Measurements from ENCODE around the gene PHLPP1.

Gene PHLPP1

GRCh38 chr18:62999921-63000320 lies 284.6 kb downstream of the PHLPP1 start:
- H3K27me3 ChIP-seq (ENCODE audit: control insufficient read depth, insufficient read depth, low read length), result no peaks in the 10 kb centered on the region; the same call in 1 of the 2 replicates
- H3K4me1 ChIP-seq (ENCODE audit: control insufficient read depth, insufficient read depth, low read length), result no peaks in the 10 kb centered on the region
- no peak for DNase-seq (ENCODE audit: low read depth, low spot score)
- H3K4me3 ChIP-seq (ENCODE audit: low read length), result no peak overlapping the region
- no CpG with 5 or more reads among the region's 6 CpGs for WGBS (ENCODE audit: insufficient coverage, insufficient read length)
- no peak overlapping the region for H3K27ac ChIP-seq (ENCODE audit: low read length)
- no peaks in the 10 kb centered on the region for H3K9me3 ChIP-seq (ENCODE audit: control insufficient read depth, insufficient read depth, low read length)
- no peaks in the 10 kb centered on the region for H3K36me3 ChIP-seq (ENCODE audit: control insufficient read depth, insufficient read depth, low read length)

- Histone ChIP-seq H3K27me3 (ENCODE audit: control insufficient read depth, insufficient read depth, low read length) (no peaks in the 10 kb centered on the region; the same call in 1 of the 2 replicates), H3K4me3 (ENCODE audit: low read length) (no peak overlapping the region), H3K4me1 (ENCODE audit: control insufficient read depth, insufficient read depth, low read length) (no peaks in the 10 kb centered on the region), H3K36me3 (ENCODE audit: control insufficient read depth, insufficient read depth, low read length) (no peaks in the 10 kb centered on the region), H3K27ac (ENCODE audit: low read length) (no peak overlapping the region), H3K9me3 (ENCODE audit: control insufficient read depth, insufficient read depth, low read length) (no peaks in the 10 kb centered on the region)
- WGBS (ENCODE audit: insufficient coverage, insufficient read length), result no CpG with 5 or more reads among the region's 8 CpGs
- DNase-seq (ENCODE audit: low read depth, low spot score), result no peak
These were observed 285.5 kb downstream of the PHLPP1 start for GRCh38 chr18:63000839-63001238.

GRCh38 chr18:63001861-63002260 lies 286.5 kb downstream of the PHLPP1 start:
- no CpG with 5 or more reads among the region's 5 CpGs for WGBS (ENCODE audit: insufficient coverage, insufficient read length)
- H3K36me3 ChIP-seq (ENCODE audit: control insufficient read depth, insufficient read depth, low read length), result no peaks in the 10 kb centered on the region
- H3K4me3 ChIP-seq (ENCODE audit: low read length), result no peak overlapping the region
- no peaks in the 10 kb centered on the region for H3K9me3 ChIP-seq (ENCODE audit: control insufficient read depth, insufficient read depth, low read length)
- no peak overlapping the region for H3K27ac ChIP-seq (ENCODE audit: low read length)
- no peaks in the 10 kb centered on the region; the same call in 1 of the 2 replicates for H3K27me3 ChIP-seq (ENCODE audit: control insufficient read depth, insufficient read depth, low read length)
- no peak for DNase-seq (ENCODE audit: low read depth, low spot score)
- H3K4me1 ChIP-seq (ENCODE audit: control insufficient read depth, insufficient read depth, low read length), result no peaks in the 10 kb centered on the region

DNA sequence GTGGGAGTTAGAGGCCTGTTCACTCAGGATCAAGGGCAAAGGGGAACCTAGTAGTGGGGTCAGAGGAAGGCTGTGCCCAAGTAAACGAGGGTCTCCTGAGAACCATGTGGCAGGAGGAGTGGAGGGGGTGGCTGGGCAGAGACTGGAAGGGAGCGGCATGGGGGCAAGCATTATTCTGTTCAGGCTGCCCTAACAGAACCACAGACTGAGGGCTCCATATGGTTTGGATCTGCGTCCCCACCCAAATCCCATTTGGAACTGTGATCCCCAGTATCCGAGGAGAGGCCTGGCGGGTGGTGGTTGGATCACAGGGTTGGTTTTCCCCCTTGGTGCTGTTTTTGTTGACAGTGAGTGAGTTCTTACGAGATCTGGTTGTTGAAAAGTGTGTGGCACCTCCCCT lies 287.0 kb downstream of the PHLPP1 start:
- no peaks in the 10 kb centered on the region for H3K4me1 ChIP-seq (ENCODE audit: control insufficient read depth, insufficient read depth, low read length)
- H3K27me3 ChIP-seq (ENCODE audit: control insufficient read depth, insufficient read depth, low read length), result no peaks in the 10 kb centered on the region; the same call in 1 of the 2 replicates
- no peak overlapping the region for H3K4me3 ChIP-seq (ENCODE audit: low read length)
- DNase-seq (ENCODE audit: low read depth, low spot score), result no peak
- no CpG with 5 or more reads among the region's 6 CpGs for WGBS (ENCODE audit: insufficient coverage, insufficient read length)
- H3K9me3 ChIP-seq (ENCODE audit: control insufficient read depth, insufficient read depth, low read length), result no peaks in the 10 kb centered on the region
- H3K27ac ChIP-seq (ENCODE audit: low read length), result no peak overlapping the region
- no peaks in the 10 kb centered on the region for H3K36me3 ChIP-seq (ENCODE audit: control insufficient read depth, insufficient read depth, low read length)

GRCh38 chr18:63002803-63003445 lies 287.6 kb downstream of the PHLPP1 start:
- H3K4me3 ChIP-seq (ENCODE audit: low read length), result no peak overlapping the region
- no peaks in the 10 kb centered on the region for H3K9me3 ChIP-seq (ENCODE audit: control insufficient read depth, insufficient read depth, low read length)
- no peaks in the 10 kb centered on the region for H3K36me3 ChIP-seq (ENCODE audit: control insufficient read depth, insufficient read depth, low read length)
- no peak overlapping the region for H3K27ac ChIP-seq (ENCODE audit: low read length)
- no peaks in the 10 kb centered on the region for H3K4me1 ChIP-seq (ENCODE audit: control insufficient read depth, insufficient read depth, low read length)
- no peak for DNase-seq (ENCODE audit: low read depth, low spot score)
- no CpG with 5 or more reads among the region's 9 CpGs for WGBS (ENCODE audit: insufficient coverage, insufficient read length)
- no peaks in the 10 kb centered on the region; the same call in 1 of the 2 replicates for H3K27me3 ChIP-seq (ENCODE audit: control insufficient read depth, insufficient read depth, low read length)

DNA sequence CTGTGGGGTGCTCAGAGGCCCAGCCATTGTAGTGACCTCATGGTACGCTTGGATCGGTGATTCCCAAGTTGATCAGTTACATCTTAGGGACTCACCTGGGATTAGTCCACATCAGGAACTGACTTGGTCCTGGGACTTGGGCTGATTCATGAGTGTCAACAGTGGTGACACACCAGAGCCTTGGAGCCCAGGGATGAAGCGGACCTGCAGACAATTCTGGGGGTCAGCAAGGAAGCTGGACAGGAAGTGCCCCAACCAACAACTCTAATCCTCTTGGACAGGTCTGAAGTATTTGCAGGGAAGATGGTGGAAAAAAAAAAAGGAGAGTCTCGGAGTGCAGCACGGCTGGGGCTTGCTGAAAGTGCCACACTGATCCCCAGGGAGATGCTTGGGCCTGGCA lies 288.6 kb downstream of the PHLPP1 start:
- no peaks in the 10 kb centered on the region for H3K36me3 ChIP-seq (ENCODE audit: control insufficient read depth, insufficient read depth, low read length)
- H3K27ac ChIP-seq (ENCODE audit: low read length), result no peak overlapping the region
- no peaks in the 10 kb centered on the region for H3K4me1 ChIP-seq (ENCODE audit: control insufficient read depth, insufficient read depth, low read length)
- no peak overlapping the region for H3K4me3 ChIP-seq (ENCODE audit: low read length)
- no peaks in the 10 kb centered on the region for H3K27me3 ChIP-seq (ENCODE audit: control insufficient read depth, insufficient read depth, low read length)
- DNase-seq (ENCODE audit: low read depth, low spot score), result no peak
- H3K9me3 ChIP-seq (ENCODE audit: control insufficient read depth, insufficient read depth, low read length), result no peaks in the 10 kb centered on the region
- no CpG with 5 or more reads among the region's 5 CpGs for WGBS (ENCODE audit: insufficient coverage, insufficient read length)

GRCh38 chr18:63004466-63005089 lies 289.2 kb downstream of the PHLPP1 start:
- Histone ChIP-seq H3K36me3 (ENCODE audit: control insufficient read depth, insufficient read depth, low read length) (no peaks in the 10 kb centered on the region), H3K4me3 (ENCODE audit: low read length) (no peak overlapping the region), H3K27ac (ENCODE audit: low read length) (no peak overlapping the region)

GRCh38 chr18:63005306-63005705 lies 290.0 kb downstream of the PHLPP1 start:
- no CpG with 5 or more reads among the region's 8 CpGs for WGBS (ENCODE audit: insufficient coverage, insufficient read length)
- Histone ChIP-seq H3K36me3 (ENCODE audit: control insufficient read depth, insufficient read depth, low read length) (no peaks in the 10 kb centered on the region), H3K27me3 (ENCODE audit: control insufficient read depth, insufficient read depth, low read length) (no peaks in the 10 kb centered on the region), H3K4me1 (ENCODE audit: control insufficient read depth, insufficient read depth, low read length) (no peaks in the 10 kb centered on the region), H3K4me3 (ENCODE audit: low read length) (no peak overlapping the region), H3K27ac (ENCODE audit: low read length) (no peak overlapping the region), H3K9me3 (ENCODE audit: control insufficient read depth, insufficient read depth, low read length) (no peaks in the 10 kb centered on the region)
- no peak for DNase-seq (ENCODE audit: low read depth, low spot score)

More at GRCh38 chr18:63004466-63005089, 289.2 kb downstream of the PHLPP1 start:
- Histone ChIP-seq H3K9me3 (ENCODE audit: control insufficient read depth, insufficient read depth, low read length) (no peaks in the 10 kb centered on the region), H3K27me3 (ENCODE audit: control insufficient read depth, insufficient read depth, low read length) (no peaks in the 10 kb centered on the region), H3K4me1 (ENCODE audit: control insufficient read depth, insufficient read depth, low read length) (no peaks in the 10 kb centered on the region)
- no peak for DNase-seq (ENCODE audit: low read depth, low spot score)
- WGBS (ENCODE audit: insufficient coverage, insufficient read length), result no CpG with 5 or more reads among the region's 9 CpGs

GRCh38 chr18:63007231-63007630 lies 291.9 kb downstream of the PHLPP1 start:
- DNase-seq (ENCODE audit: low read depth, low spot score), result no peak
- Histone ChIP-seq H3K27me3 (ENCODE audit: control insufficient read depth, insufficient read depth, low read length) (no peaks in the 10 kb centered on the region), H3K9me3 (ENCODE audit: control insufficient read depth, insufficient read depth, low read length) (no peaks in the 10 kb centered on the region), H3K4me1 (ENCODE audit: control insufficient read depth, insufficient read depth, low read length) (no peaks in the 10 kb centered on the region), H3K4me3 (ENCODE audit: low read length) (no peak overlapping the region), H3K36me3 (ENCODE audit: control insufficient read depth, insufficient read depth, low read length) (no peaks in the 10 kb centered on the region), H3K27ac (ENCODE audit: low read length) (no peak overlapping the region)
- WGBS (ENCODE audit: insufficient coverage, insufficient read length), result no CpG with 5 or more reads among the region's 3 CpGs

GRCh38 chr18:63016270-63016669 lies 300.9 kb downstream of the PHLPP1 start:
- no peaks in the 10 kb centered on the region for H3K4me1 ChIP-seq (ENCODE audit: control insufficient read depth, insufficient read depth, low read length)
- H3K9me3 ChIP-seq (ENCODE audit: control insufficient read depth, insufficient read depth, low read length), result no peaks in the 10 kb centered on the region
- no peaks in the 10 kb centered on the region for H3K36me3 ChIP-seq (ENCODE audit: control insufficient read depth, insufficient read depth, low read length)
- H3K27me3 ChIP-seq (ENCODE audit: control insufficient read depth, insufficient read depth, low read length), result no peaks in the 10 kb centered on the region
- DNase-seq (ENCODE audit: low read depth, low spot score), result no peak
- H3K4me3 ChIP-seq (ENCODE audit: low read length), result no peak overlapping the region
- no CpG with 5 or more reads among the region's 4 CpGs for WGBS (ENCODE audit: insufficient coverage, insufficient read length)
- no peak overlapping the region for H3K27ac ChIP-seq (ENCODE audit: low read length)

- H3K36me3 ChIP-seq (ENCODE audit: control insufficient read depth, insufficient read depth, low read length), result no peaks in the 10 kb centered on the region
- H3K27me3 ChIP-seq (ENCODE audit: control insufficient read depth, insufficient read depth, low read length), result no peaks in the 10 kb centered on the region
- no CpG with 5 or more reads among the region's 2 CpGs for WGBS (ENCODE audit: insufficient coverage, insufficient read length)
- H3K9me3 ChIP-seq (ENCODE audit: control insufficient read depth, insufficient read depth, low read length), result no peaks in the 10 kb centered on the region
- no peak overlapping the region for H3K27ac ChIP-seq (ENCODE audit: low read length)
- no peaks in the 10 kb centered on the region for H3K4me1 ChIP-seq (ENCODE audit: control insufficient read depth, insufficient read depth, low read length)
- no peak overlapping the region for H3K4me3 ChIP-seq (ENCODE audit: low read length)
- no peak for DNase-seq (ENCODE audit: low read depth, low spot score)
These were observed 301.7 kb downstream of the PHLPP1 start for GRCh38 chr18:63017076-63017475.
